A673 (cell line): ENCODE results near the gene SUZ12.

ENCODE experiments used
- EZH2 ChIP-seq: fragments of 200-600 bp; sonication (generic); IDR thresholded peaks from 2 replicates; pipeline ENCODE4 v1.6.1; 2017; ENCODE audit warnings: borderline replicate concordance, low read depth, mild to moderate bottlenecking, mixed read lengths, antibody characterized with exemption, low read length; ENCODE audit not compliant: poor library complexity, severe bottlenecking
- TF ChIP-seq, protein P1 (sequence below): fragments of 300-800, 200-600 bp; sonication (generic); conservative IDR thresholded peaks from 2 replicates; pipeline ENCODE4 v1.5.1; 2017; ENCODE audit warnings: low read depth, mild to moderate bottlenecking, antibody characterized with exemption, low read length, moderate library complexity, mixed read lengths

GRCh38 chr17:32009262-32009542 lies 72.4 kb downstream of the SUZ12 start:
- TF ChIP-seq, protein P1, sequence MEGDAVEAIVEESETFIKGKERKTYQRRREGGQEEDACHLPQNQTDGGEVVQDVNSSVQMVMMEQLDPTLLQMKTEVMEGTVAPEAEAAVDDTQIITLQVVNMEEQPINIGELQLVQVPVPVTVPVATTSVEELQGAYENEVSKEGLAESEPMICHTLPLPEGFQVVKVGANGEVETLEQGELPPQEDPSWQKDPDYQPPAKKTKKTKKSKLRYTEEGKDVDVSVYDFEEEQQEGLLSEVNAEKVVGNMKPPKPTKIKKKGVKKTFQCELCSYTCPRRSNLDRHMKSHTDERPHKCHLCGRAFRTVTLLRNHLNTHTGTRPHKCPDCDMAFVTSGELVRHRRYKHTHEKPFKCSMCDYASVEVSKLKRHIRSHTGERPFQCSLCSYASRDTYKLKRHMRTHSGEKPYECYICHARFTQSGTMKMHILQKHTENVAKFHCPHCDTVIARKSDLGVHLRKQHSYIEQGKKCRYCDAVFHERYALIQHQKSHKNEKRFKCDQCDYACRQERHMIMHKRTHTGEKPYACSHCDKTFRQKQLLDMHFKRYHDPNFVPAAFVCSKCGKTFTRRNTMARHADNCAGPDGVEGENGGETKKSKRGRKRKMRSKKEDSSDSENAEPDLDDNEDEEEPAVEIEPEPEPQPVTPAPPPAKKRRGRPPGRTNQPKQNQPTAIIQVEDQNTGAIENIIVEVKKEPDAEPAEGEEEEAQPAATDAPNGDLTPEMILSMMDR = no peak
- no peak for TF ChIP-seq EZH2
